NCI-H69 (cell line): ENCODE data around the gene CEP350.

ENCODE experiments used
- DNase-seq: peaks from one replicate; lab custom pipeline; 2025; lab: John Stamatoyannopoulos, UW

The CEP350 gene

GRCh38 chr1:180062452-180062971 lies 107.9 kb downstream of the CEP350 start:
- DNase-seq, result no peak

GRCh38 chr1:180065408-180065807 lies 110.8 kb downstream of the CEP350 start:
- DNase-seq, result no peak

- DNase-seq, result no peak
Observed at GRCh38 chr1:180066150-180066549, 111.5 kb downstream of the CEP350 start.

GRCh38 chr1:180070286-180070685 lies 115.7 kb downstream of the CEP350 start:
- DNase-seq, result no peak

GRCh38 chr1:180071759-180072158 lies 117.1 kb downstream of the CEP350 start:
- DNase-seq, result no peak

- DNase-seq, result no peak
Observed at GRCh38 chr1:180080439-180080838, 125.8 kb downstream of the CEP350 start.

- DNase-seq, result no peak
Observed at GRCh38 chr1:180081474-180081873, 126.9 kb downstream of the CEP350 start.

GRCh38 chr1:180083164-180083563 lies 128.6 kb downstream of the CEP350 start:
- no peak for DNase-seq

- no peak for DNase-seq
Observed at GRCh38 chr1:180084867-180085266, 130.3 kb downstream of the CEP350 start.

- DNase-seq, result no peak
Observed at GRCh38 chr1:180085331-180085730, 130.7 kb downstream of the CEP350 start.

GRCh38 chr1:180092931-180093650 lies 138.5 kb downstream of the CEP350 start:
- no peak for DNase-seq

GRCh38 chr1:180094705-180095295 lies 140.2 kb downstream of the CEP350 start:
- no peak for DNase-seq

GRCh38 chr1:180096584-180097325 lies 142.1 kb downstream of the CEP350 start:
- DNase-seq, result no peak

GRCh38 chr1:180097326-180097605 lies 142.7 kb downstream of the CEP350 start:
- no peak for DNase-seq

GRCh38 chr1:180101411-180101810 lies 146.8 kb downstream of the CEP350 start:
- no peak for DNase-seq

- no peak for DNase-seq
Observed at GRCh38 chr1:180103819-180104218, 149.2 kb downstream of the CEP350 start.

GRCh38 chr1:180112091-180112490 lies 157.5 kb downstream of the CEP350 start:
- no peak for DNase-seq

GRCh38 chr1:180112984-180113647 lies 158.5 kb downstream of the CEP350 start:
- no peak for DNase-seq

GRCh38 chr1:180114396-180114945 lies 159.9 kb downstream of the CEP350 start:
- no peak for DNase-seq

GRCh38 chr1:180116964-180117763 lies 162.6 kb downstream of the CEP350 start:
- no peak for DNase-seq

- no peak for DNase-seq
Observed at GRCh38 chr1:180117764-180118116, 163.1 kb downstream of the CEP350 start.

- no peak for DNase-seq
Observed at GRCh38 chr1:180119837-180120236, 165.2 kb downstream of the CEP350 start.
